Esophagus squamous epithelium (tissue), 5 donors: ENCODE measurements around the gene DENND6B. TPM values are rescaled to one million over a fixed set of nuclear protein-coding genes. Genes with fewer than 3 reads are reported as not detected.

ENCODE experiments used
- DNase-seq: peaks from one replicate; lab custom pipeline; 2025; lab: John Stamatoyannopoulos, UW
- H3K27ac ChIP-seq, 4 donors: fragments of 200-600 bp; sonication (generic); one replicate each; pipeline ENCODE4 v1.5.1; 2016 to 2019; ENCODE audit warnings: mild to moderate bottlenecking in 1 of 4
- H3K27me3 ChIP-seq, 4 donors: fragments of 200-600 bp; sonication (generic); 1 replicate in 3 of 4; 2 replicates in 1 of 4; pipeline versions ENCODE4 v1.5.1 to v1.6.0; 2017 to 2021; ENCODE audit warnings: antibody characterized with exemption in 1 of 4
- H3K36me3 ChIP-seq, 3 donors: fragments of 200-600 bp; sonication (generic); one replicate each; pipeline ENCODE4 v1.5.1; 2016 to 2019
- H3K4me1 ChIP-seq, 3 donors: fragments of 200-600 bp; sonication (generic); one replicate each; pipeline ENCODE4 v1.5.1; 2017 to 2019
- H3K4me3 ChIP-seq, 4 donors: fragments of 200-600 bp; sonication (generic); 1 replicate in 3 of 4; 2 replicates in 1 of 4; pipeline ENCODE4 v1.5.1; 2016 to 2019; ENCODE audit warnings: mild to moderate bottlenecking in 2 of 4, moderate library complexity in 1 of 4
- H3K9me3 ChIP-seq, 3 donors: fragments of 200-600 bp; sonication (generic); one replicate each; pipeline ENCODE4 v1.5.1; 2016 to 2019
- POLR2A ChIP-seq, 4 donors: fragments of 450-650 bp; IDR thresholded peaks; one replicate each; pipeline ENCODE4 v1.6.1; 2017; ENCODE audit warnings: antibody characterized with exemption in 4 of 4, mild to moderate bottlenecking in 4 of 4, moderate library complexity in 3 of 4
- WGBS, 2 donors: methylation state at CpG; one replicate each; pipeline ENCODE4 v1.1.5; 2018; 5-methylcytosine and 5-hydroxymethylcytosine counted together
- intact Hi-C: fragments of 100-400 bp; cut with DNase I; formaldehyde crosslinking; loops from one replicate; pipeline ENCODE4 v1.15.0; 2022
- total RNA-seq, 4 donors: library from RNA; depleted of rRNA; stranded (reverse); fragments of >200 nt; gene quantifications; one replicate each; pipeline ENCODE4 v1.1.0, GENCODE V29; 2016
- TF ChIP-seq, protein P1 (sequence below), 6 experiments: fragments of 450-650 bp in 4 of 6; fragments of 200-600 bp in 2 of 6; sonication (generic) in 2 of 6; IDR thresholded peaks; one replicate each; pipeline ENCODE4 v1.5.1; 2016 to 2019; ENCODE audit warnings: antibody characterized with exemption in 6 of 6, mild to moderate bottlenecking in 4 of 6, moderate library complexity in 4 of 6
- donor health status: DM: yes; HTN: yes; CAD: no.

DENND6B gene
- total RNA-seq, 4 donors from 2014 or later: 0.88 to 3.6 (median 2.9) TPM

DNA sequence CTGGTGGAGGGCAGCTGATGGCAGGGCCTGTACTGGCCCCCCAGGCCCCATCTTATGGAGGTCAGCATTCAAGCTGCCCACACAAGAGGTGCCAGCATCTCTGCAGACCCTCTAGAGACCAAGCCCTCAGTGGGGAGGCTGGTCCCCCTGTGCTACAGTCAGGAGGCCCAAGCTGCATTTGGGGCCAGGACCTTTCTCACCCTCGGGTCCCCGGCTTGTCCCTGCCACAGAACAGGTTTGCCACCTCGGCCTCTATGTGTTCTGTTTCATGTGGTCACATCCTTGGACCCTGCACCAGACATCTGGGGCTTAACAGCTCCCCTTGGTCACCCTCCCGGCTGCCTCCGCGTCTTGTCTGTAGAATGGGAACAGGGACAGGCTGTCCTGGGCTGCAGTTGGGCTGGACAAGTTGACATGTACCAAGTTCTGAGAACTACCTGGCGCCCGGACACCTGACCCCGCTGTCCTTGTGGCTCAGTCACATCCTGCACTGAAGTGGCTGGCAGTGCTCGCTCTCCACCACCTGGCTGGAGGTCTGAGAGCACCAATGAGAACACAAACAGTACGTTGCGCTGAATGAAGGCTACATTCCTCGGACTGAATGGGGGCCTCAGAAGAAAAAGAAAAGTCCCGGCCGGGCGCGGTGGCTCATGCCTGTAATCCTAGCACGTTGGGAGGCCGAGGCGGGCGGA, 16.6 kb downstream of the DENND6B start:
- Histone ChIP-seq H3K27ac (peak overlapping the region in 2 of 4 donors; percentile 86 to 90), H3K4me3 (no peak overlapping the region), H3K27me3 (no peaks in the 10 kb centered on the region), H3K4me1 (peaks cover 16 to 58% (median 28%) of the 10 kb centered on the region in 3 donors), H3K9me3 (no peaks in the 10 kb centered on the region), H3K36me3 (no peaks in the 10 kb centered on the region)
- TF ChIP-seq, protein P1, sequence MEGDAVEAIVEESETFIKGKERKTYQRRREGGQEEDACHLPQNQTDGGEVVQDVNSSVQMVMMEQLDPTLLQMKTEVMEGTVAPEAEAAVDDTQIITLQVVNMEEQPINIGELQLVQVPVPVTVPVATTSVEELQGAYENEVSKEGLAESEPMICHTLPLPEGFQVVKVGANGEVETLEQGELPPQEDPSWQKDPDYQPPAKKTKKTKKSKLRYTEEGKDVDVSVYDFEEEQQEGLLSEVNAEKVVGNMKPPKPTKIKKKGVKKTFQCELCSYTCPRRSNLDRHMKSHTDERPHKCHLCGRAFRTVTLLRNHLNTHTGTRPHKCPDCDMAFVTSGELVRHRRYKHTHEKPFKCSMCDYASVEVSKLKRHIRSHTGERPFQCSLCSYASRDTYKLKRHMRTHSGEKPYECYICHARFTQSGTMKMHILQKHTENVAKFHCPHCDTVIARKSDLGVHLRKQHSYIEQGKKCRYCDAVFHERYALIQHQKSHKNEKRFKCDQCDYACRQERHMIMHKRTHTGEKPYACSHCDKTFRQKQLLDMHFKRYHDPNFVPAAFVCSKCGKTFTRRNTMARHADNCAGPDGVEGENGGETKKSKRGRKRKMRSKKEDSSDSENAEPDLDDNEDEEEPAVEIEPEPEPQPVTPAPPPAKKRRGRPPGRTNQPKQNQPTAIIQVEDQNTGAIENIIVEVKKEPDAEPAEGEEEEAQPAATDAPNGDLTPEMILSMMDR (IDR thresholded peaks at IDR 0.05): no peak
- no peak for TF ChIP-seq POLR2A (IDR thresholded peaks at IDR 0.05)
- intact Hi-C loops: no loop called here
- WGBS, 2 donors: 89 to 90% methylated on average over 16 of the region's 21 CpGs
- DNase-seq: no peak

DNA sequence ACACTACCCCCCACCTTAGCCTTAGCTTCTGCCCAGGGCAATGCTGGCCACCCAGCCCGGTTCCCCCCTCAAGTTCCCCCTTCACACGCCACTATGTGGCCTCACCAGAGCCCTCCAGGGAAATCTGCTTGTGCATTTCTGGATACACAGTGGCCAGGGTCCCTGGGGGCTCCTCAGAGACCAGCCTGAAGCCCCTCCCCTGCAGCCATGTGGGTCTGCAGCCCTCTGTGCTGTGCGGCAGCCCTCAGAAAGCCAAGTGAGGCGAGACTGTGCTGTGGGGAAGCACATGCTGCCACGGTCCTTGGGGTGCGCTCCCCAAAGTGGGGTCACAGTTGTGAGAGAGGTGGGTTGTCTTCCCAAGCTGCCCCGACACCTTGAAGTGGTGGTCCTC, 17.2 kb downstream of the DENND6B start:
- TF ChIP-seq POLR2A (IDR thresholded peaks at IDR 0.05): no peak
- TF ChIP-seq, protein P1 (IDR thresholded peaks at IDR 0.05): no peak
- Histone ChIP-seq H3K27me3 (no peaks in the 10 kb centered on the region), H3K4me1 (peaks cover 21 to 58% (median 34%) of the 10 kb centered on the region in 3 donors), H3K36me3 (no peaks in the 10 kb centered on the region), H3K27ac (peak overlapping the region; percentile 81 to 94 (median 88)), H3K9me3 (no peaks in the 10 kb centered on the region), H3K4me3 (no peak overlapping the region)
- no peak for DNase-seq
- WGBS, 2 donors: 83% methylated on average over 7 of the region's 7 CpGs; no CpG with 5 or more reads in 1 of the 2 donors
- intact Hi-C loops: no loop called here

DNA sequence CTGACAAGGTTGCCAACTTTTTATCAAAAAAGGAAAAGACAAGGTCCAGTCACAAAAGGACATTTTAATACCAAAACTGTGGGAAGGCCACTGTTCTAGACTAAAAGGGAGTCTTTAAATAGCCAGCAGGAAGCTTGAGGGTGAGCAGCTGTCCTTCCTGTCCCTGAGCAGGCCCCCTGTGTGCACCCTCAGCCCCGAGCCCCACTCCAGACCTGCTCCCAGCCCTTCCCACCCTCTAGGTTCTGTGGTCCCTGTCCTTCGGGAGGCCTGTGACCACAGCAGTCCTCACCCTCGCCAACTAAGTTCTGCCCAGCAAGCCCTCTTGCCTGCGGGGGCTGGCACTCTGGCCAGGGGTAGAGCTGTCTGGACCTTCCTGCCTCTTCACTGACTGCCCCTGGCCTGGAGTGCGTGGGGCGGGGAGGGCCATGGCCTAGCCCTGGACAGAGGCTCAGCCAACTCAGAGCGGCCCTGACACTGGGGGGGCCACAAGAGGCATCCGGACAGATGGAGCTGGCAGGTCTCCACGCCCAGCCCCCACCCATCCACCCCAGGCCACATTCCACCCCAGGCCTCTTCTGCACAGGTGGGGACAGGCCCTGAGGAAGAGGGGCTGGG, 17.7 kb downstream of the DENND6B start:
- no peaks in the 10 kb centered on the region for H3K36me3 ChIP-seq
- no peaks in the 10 kb centered on the region for H3K9me3 ChIP-seq
- H3K27me3 ChIP-seq: no peaks in the 10 kb centered on the region
- TF ChIP-seq, protein P1 (IDR thresholded peaks at IDR 0.05): no peak
- TF ChIP-seq POLR2A (IDR thresholded peaks at IDR 0.05): no peak
- no peak overlapping the region for H3K4me3 ChIP-seq
- WGBS, 2 donors: 43 to 69% methylated on average over 2 to 3 of the region's 9 CpGs
- H3K4me1 ChIP-seq: peaks cover 26 to 58% (median 37%) of the 10 kb centered on the region in 3 donors
- DNase-seq: no peak
- intact Hi-C loops: no loop called here
- peak overlapping the region; percentile 81 to 94 (median 88) for H3K27ac ChIP-seq

DNA sequence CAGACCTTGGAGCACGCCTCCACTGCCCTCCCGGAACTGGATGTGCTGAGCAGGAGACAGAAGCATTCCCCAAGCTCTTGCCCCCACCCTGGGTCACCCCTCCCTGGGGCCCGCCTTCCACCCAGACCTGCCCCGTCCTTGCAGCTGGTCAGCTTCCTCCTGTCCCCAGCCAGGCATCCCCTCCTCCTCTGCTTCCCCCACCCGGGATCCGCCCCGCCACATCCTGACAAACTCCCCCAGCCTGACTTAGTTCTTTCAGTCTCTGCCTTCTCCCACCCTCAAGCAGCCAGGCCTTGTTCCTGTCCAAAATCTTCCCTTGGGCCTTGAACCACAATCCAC, 18.2 kb downstream of the DENND6B start:
- Histone ChIP-seq H3K4me1 (peaks cover 29 to 58% (median 37%) of the 10 kb centered on the region in 3 donors), H3K4me3 (peak overlapping the region in 2 of 4 donors; percentile 2 to 3), H3K36me3 (no peaks in the 10 kb centered on the region), H3K9me3 (no peaks in the 10 kb centered on the region), H3K27ac (peak overlapping the region; percentile 81 to 94 (median 88)), H3K27me3 (no peaks in the 10 kb centered on the region)
- no peak for DNase-seq
- intact Hi-C loops: no loop called here
- TF ChIP-seq, protein P1 (IDR thresholded peaks at IDR 0.05): no peak
- TF ChIP-seq POLR2A (IDR thresholded peaks at IDR 0.05): peak in 1 of 4 donors; percentile 43
- WGBS, 2 donors: 16 to 60% methylated on average over 4 to 5 of the region's 7 CpGs
